ENCODE measurements around the gene AQP3.

DNA sequence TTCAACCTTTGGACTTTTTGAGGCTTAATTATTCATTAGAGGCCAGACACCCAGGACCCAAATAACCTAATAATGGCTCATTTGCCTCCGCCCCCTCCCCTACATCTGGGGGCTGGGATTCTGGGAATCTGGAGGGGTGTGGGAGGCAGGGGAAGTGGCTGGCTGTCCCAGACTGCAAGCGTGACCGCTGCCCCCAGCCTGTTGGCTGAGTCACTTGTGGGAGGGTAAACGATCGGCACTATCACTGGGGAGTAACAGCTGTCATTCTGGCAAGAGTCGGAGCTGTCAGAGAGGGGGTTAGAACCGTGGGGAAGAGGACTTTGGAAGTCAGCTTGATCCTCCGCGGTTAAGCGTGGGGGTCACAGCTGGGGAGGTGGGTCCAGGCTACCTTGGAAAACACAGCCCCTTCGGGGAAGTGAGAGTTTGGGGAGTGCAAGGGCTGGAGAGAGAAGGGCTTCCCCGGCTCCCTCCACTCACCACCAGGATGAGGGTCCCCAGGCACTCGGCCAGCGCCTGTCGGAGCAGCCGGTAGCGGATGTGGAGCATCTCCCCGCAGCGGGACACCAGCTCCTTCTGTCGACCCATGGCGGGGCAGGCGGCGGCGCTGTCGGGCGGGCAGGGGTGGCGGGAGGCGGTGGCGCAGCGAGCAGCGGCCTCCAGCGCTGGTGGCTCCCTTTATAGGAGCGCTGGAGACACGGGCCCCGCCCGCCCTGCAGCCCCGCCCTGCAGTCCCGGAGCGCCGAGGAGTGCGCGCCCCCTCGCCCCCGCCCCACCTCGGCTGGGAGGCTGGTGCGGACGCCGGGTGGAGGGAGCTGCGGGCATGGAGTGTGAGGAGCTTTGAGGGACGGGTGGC, at the start of gene AQP3:
- TF ChIP-seq, protein P1, sequence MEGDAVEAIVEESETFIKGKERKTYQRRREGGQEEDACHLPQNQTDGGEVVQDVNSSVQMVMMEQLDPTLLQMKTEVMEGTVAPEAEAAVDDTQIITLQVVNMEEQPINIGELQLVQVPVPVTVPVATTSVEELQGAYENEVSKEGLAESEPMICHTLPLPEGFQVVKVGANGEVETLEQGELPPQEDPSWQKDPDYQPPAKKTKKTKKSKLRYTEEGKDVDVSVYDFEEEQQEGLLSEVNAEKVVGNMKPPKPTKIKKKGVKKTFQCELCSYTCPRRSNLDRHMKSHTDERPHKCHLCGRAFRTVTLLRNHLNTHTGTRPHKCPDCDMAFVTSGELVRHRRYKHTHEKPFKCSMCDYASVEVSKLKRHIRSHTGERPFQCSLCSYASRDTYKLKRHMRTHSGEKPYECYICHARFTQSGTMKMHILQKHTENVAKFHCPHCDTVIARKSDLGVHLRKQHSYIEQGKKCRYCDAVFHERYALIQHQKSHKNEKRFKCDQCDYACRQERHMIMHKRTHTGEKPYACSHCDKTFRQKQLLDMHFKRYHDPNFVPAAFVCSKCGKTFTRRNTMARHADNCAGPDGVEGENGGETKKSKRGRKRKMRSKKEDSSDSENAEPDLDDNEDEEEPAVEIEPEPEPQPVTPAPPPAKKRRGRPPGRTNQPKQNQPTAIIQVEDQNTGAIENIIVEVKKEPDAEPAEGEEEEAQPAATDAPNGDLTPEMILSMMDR (IDR thresholded peaks at IDR 0.05) = peak in 6 of 7 experiments; percentile 11 to 45 (median 32)
- peak; percentile 84 to 85 (median 84) for TF ChIP-seq POLR2A (IDR thresholded peaks at IDR 0.05)
